ENCODE results near the gene AMT.

AMT gene

DNA sequence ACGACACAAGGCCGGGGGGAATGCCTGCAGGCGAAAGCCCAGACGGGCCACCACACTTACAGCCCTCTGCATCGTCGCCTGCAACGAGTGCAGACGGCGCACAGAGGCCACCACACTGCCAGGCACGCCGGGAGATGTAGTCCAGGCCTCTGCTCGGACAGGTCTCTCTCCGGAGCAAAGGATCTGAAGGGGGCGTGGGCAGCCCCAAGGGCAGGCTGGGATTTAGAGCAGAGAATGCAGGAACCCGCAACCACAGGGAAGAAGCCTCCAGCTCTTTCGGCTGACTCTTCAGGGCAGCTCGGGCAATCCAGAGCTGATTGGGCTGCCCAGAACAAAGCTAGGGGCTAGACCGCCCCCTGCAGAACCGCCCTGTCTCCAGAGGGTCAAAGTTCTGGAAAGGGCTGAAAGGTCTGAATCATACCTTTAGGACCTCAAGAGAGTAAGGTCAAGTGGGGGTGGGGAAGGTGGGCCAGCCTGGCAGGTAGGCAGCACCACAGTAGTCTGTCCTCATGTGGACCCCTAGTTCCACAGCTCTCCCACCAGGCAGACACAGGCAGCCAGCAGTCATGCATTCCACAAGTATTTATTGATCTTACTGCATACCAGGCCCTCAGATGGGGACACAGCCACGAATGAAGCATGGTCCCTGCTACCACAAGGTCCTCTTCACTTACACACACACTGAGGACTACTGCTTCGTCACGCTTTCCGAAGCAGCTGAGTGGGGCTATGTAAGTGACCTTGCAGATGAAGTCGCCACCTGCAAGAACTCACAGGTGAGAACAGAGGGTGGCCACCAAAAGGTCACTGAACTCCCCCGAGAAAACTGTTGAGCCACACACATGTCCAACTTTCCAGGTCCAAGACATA is at the start of gene AMT:
AMT (minus strand) TSS at position 95 of the 870 bp plus-strand sequence; CDS start at position 72, 23 bp downstream.
- DNase-seq (ENCODE audit: low read depth) = no peak

DNA sequence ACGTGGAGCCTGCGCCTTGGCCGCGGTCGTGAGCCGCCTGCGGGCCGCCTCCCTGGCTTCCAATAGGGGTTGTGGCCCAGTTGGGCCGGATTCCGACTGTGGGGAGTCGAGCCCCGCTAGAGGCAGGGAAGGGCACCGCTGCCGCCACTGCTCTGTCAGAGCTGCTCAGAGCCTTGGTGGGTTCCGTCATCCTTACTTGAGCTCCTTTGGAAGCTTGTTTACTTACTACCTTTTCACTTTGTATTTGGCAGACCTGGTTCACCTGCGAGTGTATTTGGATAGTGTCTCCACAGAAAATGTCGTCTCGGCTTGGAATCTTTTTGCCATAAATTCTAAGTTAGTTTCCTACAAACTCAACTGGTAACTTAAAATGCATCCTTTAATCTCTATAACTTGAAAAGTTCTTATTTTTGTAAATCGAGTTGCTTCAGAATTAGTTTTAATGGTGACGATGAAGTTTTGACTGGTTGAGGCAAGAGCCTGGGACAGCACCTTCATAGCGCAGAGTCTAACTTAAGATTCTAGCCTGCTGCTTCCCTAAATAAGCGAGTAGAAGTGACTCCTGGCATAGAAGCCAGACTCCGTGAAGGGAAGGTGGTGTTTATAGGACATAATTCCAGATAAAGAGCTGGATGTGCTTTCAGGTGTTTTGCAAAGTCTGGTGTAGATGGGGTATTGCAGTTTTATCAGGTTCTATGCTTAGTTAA is 48.6 kb upstream of the AMT start:
- peak; percentile 34 for DNase-seq (ENCODE audit: low read depth)

DNA sequence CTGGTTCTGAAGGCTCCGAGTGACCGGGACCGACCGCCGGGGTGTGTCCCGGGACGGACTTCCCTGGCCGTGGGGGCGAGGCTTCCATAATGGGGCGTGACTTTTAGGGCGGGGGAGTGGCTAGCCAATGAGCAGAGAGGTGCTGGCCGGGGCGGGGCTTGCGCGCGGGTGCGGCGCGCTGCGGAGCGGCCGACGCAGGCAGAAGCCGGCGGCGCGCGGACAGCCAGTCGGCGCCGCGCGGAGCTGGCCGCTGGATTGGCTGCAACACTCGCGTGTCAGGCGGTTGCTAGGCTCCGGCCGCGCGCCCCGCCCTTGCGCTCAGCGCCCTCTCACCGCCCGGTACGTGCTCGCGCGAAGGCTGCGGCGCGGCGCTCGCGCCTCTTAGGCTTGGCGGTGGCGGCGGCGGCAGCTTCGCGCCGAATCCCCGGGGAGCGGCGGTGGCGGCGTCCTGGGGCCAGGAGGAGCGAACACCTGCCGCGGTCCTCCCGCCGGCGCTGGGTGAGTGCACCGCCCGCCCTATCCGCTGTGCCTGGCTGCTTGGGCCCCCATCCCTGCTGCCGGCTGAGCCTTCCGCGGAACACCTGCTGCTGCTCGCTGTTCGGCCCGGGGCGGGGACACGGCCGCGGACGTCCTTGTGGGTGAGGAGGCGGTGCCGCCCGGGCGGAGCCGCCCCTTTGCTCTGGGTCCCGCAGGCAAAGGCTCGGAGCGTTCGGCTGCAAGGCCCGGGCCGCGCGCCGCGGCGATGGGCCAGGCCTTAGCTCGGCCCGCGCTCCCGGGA is 47.9 kb upstream of the AMT start, which contains the start of gene DAG1:
DAG1 (plus strand) TSS at position 332 of the 778 bp plus-strand sequence. CDS start 40,268 bp downstream, outside the sequence.
- peak; percentile 94 for DNase-seq (ENCODE audit: low read depth)

GRCh38 chr3:49469037-49469935 is 47.0 kb upstream of the AMT start:
- peak; percentile 83 for DNase-seq (ENCODE audit: low read depth)

DNA sequence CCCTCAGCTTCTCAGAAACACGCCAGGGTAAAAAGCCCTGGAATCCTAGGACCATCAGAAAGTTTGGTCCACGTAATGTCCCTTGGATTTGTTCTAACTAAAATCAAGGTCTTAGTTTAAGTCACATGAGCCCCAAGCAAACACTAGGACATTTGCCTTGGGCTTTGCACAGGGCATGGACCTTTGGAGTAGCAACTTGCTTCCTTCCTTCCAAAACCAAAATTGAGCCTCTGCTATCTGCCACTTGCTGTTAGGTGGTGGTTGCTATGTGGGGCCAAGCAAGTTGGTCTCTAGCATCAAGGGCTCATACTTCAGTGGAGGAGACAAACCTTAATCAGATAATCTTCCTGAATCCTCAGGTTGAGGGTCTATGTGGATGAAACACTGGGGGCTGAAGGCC is 43.8 kb upstream of the AMT start:
- DNase-seq (ENCODE audit: low read depth) = no peak

GRCh38 chr3:49465270-49466034 is 43.2 kb upstream of the AMT start:
- DNase-seq (ENCODE audit: low read depth) = no peak

GRCh38 chr3:49462222-49462621 is 39.9 kb upstream of the AMT start:
- peak; percentile 71 for DNase-seq (ENCODE audit: low read depth)

DNA sequence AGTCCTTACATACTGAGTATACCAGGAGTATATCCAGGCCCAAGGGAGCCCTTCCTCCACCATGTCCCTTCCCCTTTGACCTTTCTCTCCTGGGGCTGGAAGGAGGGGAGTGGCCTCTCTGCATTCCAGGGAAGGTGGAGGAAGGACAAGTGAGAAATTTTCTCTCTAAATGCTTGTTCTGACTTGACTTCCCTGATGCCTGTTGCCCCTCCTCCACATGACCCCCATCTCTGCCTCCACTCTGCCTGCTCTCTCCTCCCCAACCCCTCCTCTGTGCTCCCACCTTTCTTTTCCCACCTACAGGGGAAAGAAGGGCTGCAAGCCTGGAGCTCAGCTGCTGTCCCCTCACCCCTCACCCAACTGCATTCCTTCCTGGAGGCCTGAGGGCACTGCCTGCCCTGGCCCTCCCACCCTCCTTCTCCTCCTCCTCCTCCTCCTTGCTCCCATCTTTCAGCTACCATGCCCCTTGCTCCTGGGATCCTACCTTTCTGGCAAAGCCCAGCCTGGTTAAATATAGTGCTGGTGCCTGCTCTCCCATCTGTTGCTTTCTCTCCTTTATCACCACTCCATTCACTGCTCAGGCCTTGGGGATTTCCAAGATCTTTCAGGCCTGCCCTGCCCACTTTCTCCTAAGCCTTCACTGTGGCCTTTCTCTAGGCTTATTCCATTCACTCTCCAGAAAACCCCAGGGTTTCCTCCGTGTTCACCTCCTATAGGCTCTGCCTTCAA is 39.3 kb upstream of the AMT start:
- DNase-seq (ENCODE audit: low read depth) = peak; percentile 19

DNA sequence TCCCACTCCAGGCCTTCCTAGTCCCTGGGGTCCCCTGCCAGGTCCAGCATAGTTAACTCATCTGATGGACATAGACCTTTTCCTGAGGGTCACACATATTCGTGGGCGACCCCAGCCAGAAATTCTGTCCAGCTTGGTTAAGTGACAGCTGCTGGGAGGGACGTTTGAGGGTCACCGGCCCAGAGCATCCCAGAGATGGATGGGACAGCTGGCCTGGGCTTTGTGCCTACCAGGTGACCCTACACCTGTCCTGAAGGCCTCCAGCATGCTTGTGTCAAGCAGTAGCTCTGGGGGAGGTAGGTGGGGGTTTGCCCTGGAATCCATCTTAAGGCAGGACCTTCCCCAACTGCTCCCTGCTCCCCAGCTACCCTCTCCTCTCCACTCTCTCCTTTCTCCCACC is 38.7 kb upstream of the AMT start:
- no peak for DNase-seq (ENCODE audit: low read depth)

GRCh38 chr3:49460188-49460890 is 38.1 kb upstream of the AMT start:
- no peak for DNase-seq (ENCODE audit: low read depth)

GRCh38 chr3:49456466-49456865 is 34.2 kb upstream of the AMT start:
- peak; percentile 54 for DNase-seq (ENCODE audit: low read depth)

DNA sequence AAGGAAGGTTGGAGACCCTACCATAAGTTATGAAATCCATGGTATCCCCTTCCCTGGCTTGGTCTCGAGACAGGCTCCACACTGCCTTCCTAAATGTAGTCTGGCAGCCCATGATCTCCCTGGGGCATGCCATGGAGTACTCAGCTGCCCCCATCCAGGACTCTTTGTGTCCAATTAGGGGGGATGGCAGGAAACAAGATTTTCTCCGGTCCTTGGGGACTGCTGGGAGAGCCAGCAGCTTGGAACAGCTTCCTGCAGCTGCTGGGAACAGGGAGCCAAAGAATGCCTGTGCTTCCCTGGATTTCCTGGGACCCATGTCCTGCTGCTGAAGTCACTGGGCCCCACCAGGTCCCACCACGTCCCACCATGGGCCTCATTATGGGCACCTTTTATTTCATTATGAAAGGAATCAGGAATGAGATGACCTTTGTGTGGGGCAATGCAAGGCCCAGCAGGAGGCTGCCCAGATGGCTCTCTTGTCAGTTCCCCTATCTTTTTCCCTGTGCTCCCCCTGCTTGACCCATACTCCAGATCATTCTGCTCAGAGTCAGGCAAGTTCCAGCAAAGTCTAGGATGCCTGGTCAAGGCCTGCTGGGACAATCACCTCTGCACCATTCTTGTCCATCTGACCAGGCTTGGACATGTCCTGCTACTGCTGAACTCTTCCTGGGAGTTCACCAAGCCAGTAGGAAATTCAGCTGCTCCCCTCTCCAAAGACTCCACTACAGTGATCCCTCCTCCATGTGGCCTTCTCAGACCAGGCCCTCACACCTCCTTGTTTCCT is 32.8 kb upstream of the AMT start:
- DNase-seq (ENCODE audit: low read depth) = no peak

DNA sequence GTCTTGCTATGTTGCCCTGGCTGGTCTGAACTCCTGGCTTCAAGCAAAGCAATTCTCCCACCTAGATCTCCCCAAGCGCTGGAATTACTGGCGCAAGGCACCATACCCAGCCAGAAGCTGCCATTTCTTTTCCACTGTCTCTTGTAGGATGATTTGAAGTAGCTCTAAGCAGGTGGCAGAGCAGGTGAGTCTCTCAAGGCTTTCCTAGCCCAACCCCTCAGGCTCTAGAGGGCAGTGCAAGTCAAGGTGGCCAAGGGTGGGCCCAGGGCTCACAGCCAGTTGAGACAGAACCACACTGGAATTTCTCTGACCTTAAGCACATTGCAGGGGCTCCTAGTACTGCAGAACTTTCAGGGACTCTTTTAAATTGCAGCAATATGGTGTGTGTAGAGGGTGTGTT is 32.2 kb upstream of the AMT start:
- DNase-seq (ENCODE audit: low read depth) = peak; percentile 24

- no peak for DNase-seq (ENCODE audit: low read depth)
These were observed 31.3 kb upstream of the AMT start for GRCh38 chr3:49453621-49454020.

GRCh38 chr3:49445391-49445790 is 23.1 kb upstream of the AMT start:
- DNase-seq (ENCODE audit: low read depth) = no peak

DNA sequence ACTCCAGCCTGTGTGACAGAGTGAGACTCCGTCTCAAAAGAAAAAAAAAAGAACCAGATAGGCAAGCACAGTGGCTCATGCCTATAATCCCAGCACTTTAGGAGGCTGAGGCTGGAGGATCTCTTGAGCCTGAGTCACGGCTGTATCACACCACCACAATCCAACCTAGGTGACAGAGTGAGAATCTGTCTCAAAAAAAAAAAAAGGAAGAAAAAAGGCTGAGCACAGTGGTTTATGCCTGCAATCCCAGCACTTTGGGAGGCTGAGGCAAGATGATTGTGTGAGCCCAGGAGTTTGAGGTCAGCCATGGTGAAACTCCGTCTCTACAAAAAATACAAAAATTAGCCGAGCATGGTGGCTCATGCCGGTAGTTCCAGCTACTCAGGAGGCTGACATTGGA is 12.5 kb upstream of the AMT start:
- DNase-seq (ENCODE audit: low read depth) = peak; percentile 26

GRCh38 chr3:49428752-49429080 is 6.4 kb upstream of the AMT start:
- no peak for DNase-seq (ENCODE audit: low read depth)

GRCh38 chr3:49427586-49427985 is 5.3 kb upstream of the AMT start:
- no peak for DNase-seq (ENCODE audit: low read depth)

DNA sequence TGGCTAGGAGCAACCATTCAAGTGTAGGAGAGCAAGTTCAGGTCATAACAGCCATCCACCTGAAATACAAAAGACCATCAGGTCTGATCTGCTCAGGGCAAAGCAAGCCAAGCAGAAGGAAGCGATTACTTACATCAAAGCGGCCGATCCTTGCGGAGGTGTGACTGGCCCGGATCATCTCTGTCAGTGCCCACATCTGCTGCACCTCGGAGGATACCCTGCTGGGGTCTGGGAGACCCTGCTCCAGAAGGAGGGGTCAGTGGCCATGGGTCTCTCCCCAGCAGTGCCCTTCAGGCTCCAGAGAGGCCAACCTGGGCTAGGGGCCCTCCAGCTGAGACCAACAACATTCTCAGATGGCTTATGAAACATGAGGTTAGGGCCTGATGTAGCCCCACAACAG is 2.5 kb upstream of the AMT start:
- DNase-seq (ENCODE audit: low read depth) = no peak
